ENCODE results near the gene PLEKHJ1. TPM values are rescaled to one million over a fixed set of nuclear protein-coding genes. Genes with fewer than 3 reads are reported as not detected.
A peak's percentile ranks its signal among the peaks of the same experiment; 100 is the strongest.

PLEKHJ1 gene
- total RNA-seq, 1 donor from 2014 or later, result 116 TPM

DNA sequence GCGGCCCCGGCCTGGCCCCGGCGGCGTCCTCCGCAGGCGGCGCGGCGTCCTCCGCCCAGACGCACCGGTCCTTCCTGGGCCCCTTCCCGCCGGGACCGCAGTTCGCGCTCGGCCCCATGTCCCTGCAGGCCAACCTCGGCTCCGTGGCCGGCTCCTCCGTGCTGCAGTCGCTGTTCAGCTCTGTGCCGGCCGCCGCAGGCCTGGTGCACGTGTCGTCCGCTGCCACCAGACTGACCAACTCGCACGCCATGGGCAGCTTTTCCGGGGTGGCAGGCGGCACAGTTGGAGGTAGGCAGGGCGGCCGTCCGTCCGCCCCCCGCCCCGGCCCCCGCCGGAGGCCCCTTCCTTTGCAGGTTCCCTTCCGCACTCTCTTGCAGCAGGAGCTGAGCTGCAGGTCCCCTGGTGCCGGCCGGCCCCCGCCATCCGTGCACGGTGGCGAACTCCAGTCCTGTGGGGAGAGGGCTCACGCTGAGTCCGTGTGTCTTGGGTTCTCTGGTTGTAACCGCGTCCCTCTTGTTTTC is 9.2 kb downstream of the PLEKHJ1 start:
- H3K36me3 Mint-ChIP-seq (ENCODE audit: insufficient read depth), result peaks cover 6% of the 10 kb centered on the region
- H3K27me3 Mint-ChIP-seq, result no peaks in the 10 kb centered on the region
- H3K4me1 Mint-ChIP-seq (ENCODE audit: low read depth), result no peaks in the 10 kb centered on the region
- TF ChIP-seq, protein P1, sequence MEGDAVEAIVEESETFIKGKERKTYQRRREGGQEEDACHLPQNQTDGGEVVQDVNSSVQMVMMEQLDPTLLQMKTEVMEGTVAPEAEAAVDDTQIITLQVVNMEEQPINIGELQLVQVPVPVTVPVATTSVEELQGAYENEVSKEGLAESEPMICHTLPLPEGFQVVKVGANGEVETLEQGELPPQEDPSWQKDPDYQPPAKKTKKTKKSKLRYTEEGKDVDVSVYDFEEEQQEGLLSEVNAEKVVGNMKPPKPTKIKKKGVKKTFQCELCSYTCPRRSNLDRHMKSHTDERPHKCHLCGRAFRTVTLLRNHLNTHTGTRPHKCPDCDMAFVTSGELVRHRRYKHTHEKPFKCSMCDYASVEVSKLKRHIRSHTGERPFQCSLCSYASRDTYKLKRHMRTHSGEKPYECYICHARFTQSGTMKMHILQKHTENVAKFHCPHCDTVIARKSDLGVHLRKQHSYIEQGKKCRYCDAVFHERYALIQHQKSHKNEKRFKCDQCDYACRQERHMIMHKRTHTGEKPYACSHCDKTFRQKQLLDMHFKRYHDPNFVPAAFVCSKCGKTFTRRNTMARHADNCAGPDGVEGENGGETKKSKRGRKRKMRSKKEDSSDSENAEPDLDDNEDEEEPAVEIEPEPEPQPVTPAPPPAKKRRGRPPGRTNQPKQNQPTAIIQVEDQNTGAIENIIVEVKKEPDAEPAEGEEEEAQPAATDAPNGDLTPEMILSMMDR (IDR thresholded peaks at IDR 0.05; ENCODE audit: unreplicated experiment), result no peak
- H3K4me3 Mint-ChIP-seq (ENCODE audit: low read depth), result no peak overlapping the region
- no peak for DNase-seq (ENCODE audit: low spot score, unreplicated experiment)
- H3K27ac Mint-ChIP-seq, result no peak overlapping the region
- no peaks in the 10 kb centered on the region for H3K9me3 Mint-ChIP-seq (ENCODE audit: low read depth)

DNA sequence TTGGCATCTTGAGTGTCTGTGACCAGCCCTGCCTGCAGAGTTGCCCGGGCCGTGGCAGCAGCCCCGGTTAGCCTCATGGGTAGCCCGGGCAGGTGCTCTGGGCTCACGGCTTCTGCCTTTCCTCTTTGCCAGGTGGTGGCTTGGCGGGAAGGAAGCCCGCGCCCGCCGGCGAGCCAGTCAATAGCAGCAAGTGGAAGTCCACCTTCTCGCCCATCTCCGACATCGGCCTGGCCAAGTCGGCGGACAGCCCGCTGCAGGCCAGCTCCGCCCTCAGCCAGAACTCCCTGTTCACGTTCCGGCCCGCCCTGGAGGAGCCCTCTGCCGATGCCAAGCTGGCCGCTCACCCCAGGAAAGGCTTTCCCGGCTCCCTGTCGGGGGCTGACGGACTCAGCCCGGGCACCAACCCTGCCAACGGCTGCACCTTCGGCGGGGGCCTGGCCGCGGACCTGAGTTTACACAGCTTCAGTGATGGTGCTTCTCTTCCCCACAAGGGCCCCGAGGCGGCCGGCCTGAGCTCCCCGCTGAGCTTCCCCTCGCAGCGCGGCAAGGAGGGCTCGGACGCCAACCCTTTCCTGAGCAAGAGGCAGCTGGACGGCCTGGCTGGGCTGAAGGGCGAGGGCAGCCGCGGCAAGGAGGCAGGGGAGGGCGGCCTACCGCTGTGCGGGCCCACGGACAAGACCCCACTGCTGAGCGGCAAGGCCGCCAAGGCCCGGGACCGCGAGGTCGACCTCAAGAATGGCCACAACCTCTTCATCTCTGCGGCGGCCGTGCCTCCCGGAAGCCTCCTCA is 9.9 kb downstream of the PLEKHJ1 start:
- no peak overlapping the region for H3K27ac Mint-ChIP-seq
- H3K4me1 Mint-ChIP-seq (ENCODE audit: low read depth), result no peaks in the 10 kb centered on the region
- no peaks in the 10 kb centered on the region for H3K9me3 Mint-ChIP-seq (ENCODE audit: low read depth)
- no peak for DNase-seq (ENCODE audit: low spot score, unreplicated experiment)
- peaks cover 6% of the 10 kb centered on the region for H3K36me3 Mint-ChIP-seq (ENCODE audit: insufficient read depth)
- no peaks in the 10 kb centered on the region for H3K27me3 Mint-ChIP-seq
- no peak overlapping the region for H3K4me3 Mint-ChIP-seq (ENCODE audit: low read depth)
- TF ChIP-seq, protein P1 (IDR thresholded peaks at IDR 0.05; ENCODE audit: unreplicated experiment), result no peak

DNA sequence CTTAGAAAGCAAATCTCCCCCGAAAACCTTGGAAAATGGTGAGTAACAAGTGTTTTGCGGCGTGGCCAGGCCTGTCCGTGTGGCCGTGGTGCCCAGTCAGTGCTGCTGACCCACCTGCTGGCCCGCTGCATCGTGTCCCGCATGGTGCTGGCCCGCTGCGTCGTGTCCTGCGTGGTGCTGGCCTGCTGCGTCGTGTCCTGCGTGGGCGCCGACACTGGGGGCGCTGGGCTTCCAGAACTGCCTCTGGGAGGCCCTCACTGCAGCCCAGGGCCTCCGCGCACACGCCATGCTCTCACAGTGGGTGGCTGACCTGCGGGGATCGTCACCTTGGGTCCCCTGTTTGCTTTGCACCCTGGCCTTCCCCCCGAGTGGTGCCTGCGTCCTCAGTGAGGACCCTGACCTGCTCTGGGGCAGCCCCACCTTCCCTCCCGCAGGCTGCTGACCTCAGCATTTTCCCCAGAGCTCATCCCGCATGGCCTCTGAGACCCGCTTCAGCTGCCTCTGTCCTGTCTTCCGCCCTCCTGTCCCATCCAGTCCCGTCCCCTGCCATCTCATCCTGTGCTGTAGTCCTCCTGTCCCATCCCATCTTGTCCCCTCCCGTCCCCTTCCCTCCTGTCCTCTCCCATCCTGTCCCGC is 10.6 kb downstream of the PLEKHJ1 start:
- Mint-ChIP-seq H3K36me3 (ENCODE audit: insufficient read depth) (peaks cover 6% of the 10 kb centered on the region), H3K4me3 (ENCODE audit: low read depth) (no peak overlapping the region), H3K27ac (no peak overlapping the region), H3K27me3 (no peaks in the 10 kb centered on the region), H3K9me3 (ENCODE audit: low read depth) (no peaks in the 10 kb centered on the region), H3K4me1 (ENCODE audit: low read depth) (no peaks in the 10 kb centered on the region)
- TF ChIP-seq, protein P1 (IDR thresholded peaks at IDR 0.05; ENCODE audit: unreplicated experiment), result no peak
- no peak for DNase-seq (ENCODE audit: low spot score, unreplicated experiment)

DNA sequence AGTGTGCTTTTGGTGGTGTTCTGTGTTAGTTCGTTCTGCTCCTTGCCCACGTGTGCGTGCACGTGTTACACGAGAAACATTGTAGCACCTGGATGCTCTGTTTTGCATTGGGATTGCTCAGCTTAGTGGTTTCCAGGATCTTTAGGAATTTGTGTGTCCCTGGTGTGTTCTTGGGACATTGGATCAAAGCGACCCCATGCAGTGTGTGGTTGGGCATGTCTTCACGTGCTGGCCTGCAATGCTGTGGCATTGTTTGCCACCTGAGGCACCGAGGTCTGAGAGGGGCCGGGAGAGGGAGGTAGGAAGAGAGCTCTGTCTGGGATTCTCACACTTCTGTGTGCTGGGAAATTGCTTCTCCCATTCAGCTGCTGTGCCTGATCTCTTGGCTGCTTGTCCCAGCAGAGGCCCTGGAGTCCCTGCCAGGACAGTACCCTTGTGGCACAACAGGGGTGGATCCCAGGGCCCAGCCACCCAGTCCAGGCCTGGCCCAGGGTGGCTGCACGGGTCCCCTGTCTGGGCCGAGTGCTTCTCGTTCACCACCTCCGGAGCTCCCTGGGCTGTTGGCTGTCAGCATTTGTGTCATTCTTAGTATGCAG is 11.3 kb downstream of the PLEKHJ1 start:
- no peaks in the 10 kb centered on the region for H3K4me1 Mint-ChIP-seq (ENCODE audit: low read depth)
- TF ChIP-seq, protein P1 (IDR thresholded peaks at IDR 0.05; ENCODE audit: unreplicated experiment), result no peak
- no peak for DNase-seq (ENCODE audit: low spot score, unreplicated experiment)
- no peaks in the 10 kb centered on the region for H3K9me3 Mint-ChIP-seq (ENCODE audit: low read depth)
- no peak overlapping the region for H3K4me3 Mint-ChIP-seq (ENCODE audit: low read depth)
- no peak overlapping the region for H3K27ac Mint-ChIP-seq
- peaks cover 5% of the 10 kb centered on the region for H3K36me3 Mint-ChIP-seq (ENCODE audit: insufficient read depth)
- H3K27me3 Mint-ChIP-seq, result no peaks in the 10 kb centered on the region

DNA sequence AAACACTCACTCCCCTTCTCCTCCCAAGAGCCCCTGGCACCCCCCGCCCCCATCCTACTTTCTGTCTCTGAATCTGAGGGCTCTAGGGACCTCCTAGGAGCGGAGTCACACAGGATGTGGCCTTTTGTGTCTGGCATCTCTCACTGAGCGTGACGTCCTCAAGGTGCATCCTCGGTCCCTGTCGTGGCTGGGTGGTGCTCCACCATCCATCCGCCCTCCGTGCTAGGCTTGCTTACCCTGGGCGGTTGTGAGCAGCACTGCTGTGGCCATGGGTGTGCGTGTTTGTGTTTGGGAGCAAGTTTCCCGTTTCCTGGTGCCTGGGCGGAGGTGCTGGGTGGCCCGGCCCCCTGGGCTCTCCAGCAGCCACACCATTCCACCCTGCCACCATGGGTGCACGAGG is 12.2 kb downstream of the PLEKHJ1 start:
- Mint-ChIP-seq H3K27ac (peak overlapping the region; percentile 49), H3K4me3 (ENCODE audit: low read depth) (no peak overlapping the region), H3K27me3 (no peaks in the 10 kb centered on the region), H3K4me1 (ENCODE audit: low read depth) (no peaks in the 10 kb centered on the region), H3K36me3 (ENCODE audit: insufficient read depth) (peaks cover 5% of the 10 kb centered on the region), H3K9me3 (ENCODE audit: low read depth) (no peaks in the 10 kb centered on the region)
- TF ChIP-seq, protein P1 (IDR thresholded peaks at IDR 0.05; ENCODE audit: unreplicated experiment), result no peak
- DNase-seq (ENCODE audit: low spot score, unreplicated experiment), result no peak

Data from progenitor cell of endocrine pancreas (in vitro differentiated cells).